NCI-H1105 treated with DMSO at 0.1 percent for 48 hours (cell line): ENCODE data around the gene IGF1R.
A peak's percentile ranks its signal among the peaks of the same experiment; 100 is the strongest.
"Not testable (repeated sequence)": the region's sequence is repeated elsewhere in the genome, so short reads cannot be mapped to it uniquely, and the experiment has no call there.

Experiments used
- DNase-seq: peaks from one replicate; lab custom pipeline; 2025; lab: John Stamatoyannopoulos, UW

IGF1R gene

DNA sequence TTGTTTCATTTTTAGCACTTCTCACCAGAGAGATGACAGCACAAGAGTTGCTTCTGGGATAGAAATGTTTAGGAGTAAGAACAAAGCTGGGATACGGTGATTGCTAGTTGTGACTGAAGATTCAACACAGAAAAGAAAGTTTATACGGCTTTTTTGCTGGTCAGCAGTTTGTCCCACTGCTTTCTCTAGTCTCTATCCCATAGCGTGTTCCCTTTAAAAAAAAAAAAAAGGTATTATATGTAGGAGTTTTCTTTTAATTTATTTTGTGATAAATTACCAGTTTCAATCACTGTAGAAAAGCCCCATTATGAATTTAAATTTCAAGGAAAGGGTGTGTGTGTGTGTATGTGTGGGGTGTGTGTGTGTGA, 311.3 kb downstream of the IGF1R start:
- no peak for DNase-seq

DNA sequence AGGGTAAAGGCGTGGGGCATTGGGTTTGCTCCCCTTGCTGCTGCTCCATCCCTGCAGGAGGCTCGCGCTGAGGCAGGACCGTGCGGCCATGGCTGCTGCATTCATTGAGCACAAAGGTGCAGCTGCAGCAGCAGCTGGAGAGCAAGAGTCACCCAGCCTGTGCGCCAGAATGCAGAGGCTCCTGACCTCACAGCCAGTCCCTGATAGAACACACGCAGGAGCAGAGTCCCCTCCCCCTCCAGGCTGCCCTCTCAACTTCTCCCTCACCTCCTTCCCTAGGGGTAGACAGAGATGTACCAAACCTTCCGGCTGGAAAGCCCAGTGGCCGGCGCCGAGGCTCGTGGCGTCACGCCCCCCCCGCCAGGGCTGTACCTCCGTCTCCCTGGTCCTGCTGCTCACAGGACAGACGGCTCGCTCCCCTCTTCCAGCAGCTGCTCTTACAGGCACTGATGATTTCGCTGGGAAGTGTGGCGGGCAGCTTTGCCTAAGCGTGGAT, 312.3 kb downstream of the IGF1R start:
- no peak for DNase-seq

DNA sequence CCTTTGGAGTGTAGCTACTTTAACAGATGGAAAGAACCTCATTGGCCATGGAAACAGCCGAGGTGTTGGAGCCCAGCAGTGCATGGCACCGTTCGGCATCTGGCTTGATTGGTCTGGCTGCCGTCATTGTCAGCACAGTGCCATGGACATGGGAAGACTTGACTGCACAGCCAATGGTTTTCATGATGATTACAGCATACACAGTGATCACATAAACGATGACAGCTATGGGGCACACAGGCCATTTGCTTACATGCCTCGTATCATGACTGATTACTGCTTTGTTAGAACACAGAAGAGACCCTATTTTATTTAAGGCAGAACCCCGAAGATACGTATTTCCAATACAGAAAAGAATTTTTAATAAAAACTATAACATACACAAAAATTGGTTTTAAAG, 315.1 kb downstream of the IGF1R start:
- DNase-seq, result no peak

DNA sequence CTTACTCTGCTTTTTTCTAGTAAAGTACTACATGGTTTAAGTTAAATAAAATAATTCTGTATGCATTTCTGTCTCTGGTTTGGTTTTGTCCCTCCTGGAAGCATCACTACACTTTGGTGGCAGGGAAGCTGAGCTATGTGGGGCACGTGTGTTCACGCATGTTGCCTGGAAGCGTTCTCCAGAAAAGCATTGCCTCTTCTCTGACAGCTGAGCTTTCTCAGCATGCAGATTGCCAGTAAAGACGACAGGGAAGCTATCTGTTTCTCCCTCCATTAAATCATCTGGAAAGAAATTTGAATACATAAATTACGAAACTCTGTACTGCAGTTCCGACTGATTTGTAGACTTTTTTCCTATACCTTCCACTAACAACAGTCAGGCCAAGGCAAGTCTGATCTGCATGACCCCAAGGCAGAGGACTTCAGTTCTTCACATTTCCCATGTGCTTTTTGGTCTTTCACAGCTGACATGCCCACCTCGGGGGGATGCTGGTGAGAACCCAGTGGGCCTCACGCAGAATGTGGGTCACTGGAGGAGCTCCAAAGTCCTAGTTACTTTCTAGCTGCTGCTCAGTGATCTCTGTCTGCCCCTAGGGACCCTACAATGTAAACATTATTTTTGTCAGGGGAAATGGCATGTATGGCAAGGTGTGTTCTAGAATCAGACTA, 316.3 kb downstream of the IGF1R start:
- DNase-seq, result no peak

DNA sequence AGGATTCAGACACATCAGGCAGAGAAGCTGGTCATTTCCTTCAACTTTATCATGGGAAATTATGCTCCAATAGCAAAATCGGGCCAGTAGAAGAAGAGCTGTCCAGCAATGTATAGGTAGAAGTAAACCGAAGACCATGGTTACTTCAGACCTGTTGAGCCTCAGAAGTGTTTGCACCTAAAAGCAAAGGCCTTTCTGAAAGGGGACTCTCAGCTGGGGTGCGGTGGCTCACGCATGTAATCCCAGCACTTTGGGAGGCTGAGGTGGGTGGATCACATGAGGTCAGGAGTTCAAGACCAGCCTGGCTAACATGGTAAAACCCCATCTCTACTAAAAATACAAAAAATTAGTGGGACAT, 316.8 kb downstream of the IGF1R start:
- DNase-seq, result not testable (repeated sequence)

DNA sequence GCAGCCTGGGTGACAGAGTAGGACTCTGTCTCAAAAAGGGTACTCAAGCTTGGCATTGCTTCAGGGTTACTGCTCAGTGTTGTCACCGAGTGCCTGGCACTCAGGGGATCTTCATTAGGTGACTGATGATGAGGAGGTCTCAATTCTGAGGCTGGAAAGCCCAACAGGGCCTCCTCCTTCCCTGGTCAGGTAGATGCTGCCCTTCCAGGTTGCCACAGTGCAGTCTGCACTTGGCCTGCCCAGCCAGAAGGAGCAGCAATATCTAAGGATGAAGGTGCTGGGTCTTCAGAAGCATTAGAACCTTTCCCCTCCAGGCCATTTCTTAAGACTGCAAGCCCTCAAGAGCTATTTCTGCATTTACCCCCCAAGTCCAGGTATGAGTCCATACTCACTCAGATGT, 317.3 kb downstream of the IGF1R start:
- no peak for DNase-seq

DNA sequence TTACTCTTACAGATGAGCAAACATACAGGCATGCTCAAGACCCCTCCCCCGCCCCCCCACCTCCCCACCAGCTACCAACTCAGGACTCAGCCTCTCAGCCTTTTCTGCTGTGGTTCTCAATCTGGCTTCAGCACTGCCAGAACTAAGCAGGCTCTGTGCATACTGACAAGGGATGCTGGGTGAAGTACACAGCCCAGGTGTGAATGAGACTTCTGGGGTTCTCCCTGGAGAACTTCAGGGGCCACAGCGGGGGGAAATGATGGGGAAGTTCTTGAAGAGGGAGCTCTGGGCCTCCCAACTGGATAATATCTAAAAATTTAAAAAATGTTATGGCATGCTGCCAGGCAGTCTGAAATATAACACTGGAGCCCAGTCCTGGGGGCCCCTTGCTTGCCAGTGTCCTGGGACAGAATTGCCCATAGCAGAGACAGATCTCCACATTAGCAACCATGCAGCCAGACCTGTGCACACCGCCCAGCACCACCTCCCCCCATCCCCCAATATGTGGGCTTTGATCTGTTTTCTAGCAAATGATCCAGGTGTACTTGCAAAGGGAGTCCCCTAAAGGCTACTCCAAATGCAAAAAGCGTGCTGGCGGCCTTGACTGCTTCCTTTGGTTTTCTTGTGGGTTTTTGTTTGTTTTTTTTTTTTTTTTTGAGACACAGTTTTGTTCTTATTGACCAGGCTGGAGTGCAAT, 317.9 kb downstream of the IGF1R start:
- DNase-seq, result no peak

DNA sequence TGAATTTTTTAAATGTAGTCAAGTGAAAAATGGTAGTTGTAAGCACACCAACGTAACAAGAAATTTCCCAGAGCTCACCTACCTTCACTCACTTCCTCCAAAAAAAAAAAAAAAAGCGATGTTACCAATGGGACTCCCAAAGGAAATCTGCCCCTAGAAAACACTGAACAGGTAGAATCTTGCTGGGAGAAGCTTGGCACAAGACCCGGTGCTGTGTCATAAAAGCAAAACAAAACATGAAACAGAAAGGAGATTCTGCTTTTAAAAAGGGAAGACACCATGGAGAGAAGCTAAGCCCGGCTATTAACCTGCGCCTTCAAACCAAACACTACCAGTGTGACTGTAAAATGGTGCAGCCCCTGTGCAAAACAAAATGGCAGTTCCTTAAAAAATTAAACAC, 318.8 kb downstream of the IGF1R start:
- no peak for DNase-seq

DNA sequence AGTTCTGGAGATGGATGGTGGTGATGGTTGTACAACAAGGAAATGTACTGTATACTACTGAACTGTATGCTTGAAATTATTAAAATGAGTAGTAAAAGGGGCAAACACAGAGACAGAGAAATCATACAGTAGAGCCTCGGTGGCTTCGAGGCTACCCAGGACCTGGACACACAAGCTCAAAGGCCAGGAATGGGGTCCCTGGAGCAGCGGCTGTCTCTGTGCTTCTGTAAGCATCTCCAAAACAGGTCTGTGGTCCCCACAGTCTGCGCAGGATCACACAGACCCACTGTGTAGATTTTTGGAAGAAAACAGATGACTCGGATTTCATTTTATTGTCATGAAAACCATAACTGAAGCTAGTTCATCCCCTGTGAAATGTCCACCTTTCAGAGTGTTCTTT, 319.6 kb downstream of the IGF1R start:
- DNase-seq, result no peak

DNA sequence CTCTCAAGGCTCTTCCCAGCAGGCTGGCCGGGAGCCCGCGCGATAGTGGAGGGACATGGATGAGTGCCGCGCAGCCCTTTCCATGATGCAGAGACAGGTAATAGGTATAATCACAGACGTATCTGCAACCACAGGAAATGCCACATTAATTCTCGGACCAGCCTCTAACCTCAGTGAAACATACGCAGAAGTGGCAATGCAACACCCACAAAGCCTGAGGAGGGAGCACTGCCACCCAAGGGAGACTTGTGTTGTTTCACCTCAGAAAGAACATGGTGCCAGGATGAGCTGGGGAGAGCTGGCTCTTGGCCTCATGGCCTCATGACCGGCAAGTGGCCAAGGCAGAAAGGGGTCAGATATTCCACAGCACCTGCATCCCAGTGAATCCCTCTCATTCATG, 320.2 kb downstream of the IGF1R start:
- DNase-seq, result no peak

DNA sequence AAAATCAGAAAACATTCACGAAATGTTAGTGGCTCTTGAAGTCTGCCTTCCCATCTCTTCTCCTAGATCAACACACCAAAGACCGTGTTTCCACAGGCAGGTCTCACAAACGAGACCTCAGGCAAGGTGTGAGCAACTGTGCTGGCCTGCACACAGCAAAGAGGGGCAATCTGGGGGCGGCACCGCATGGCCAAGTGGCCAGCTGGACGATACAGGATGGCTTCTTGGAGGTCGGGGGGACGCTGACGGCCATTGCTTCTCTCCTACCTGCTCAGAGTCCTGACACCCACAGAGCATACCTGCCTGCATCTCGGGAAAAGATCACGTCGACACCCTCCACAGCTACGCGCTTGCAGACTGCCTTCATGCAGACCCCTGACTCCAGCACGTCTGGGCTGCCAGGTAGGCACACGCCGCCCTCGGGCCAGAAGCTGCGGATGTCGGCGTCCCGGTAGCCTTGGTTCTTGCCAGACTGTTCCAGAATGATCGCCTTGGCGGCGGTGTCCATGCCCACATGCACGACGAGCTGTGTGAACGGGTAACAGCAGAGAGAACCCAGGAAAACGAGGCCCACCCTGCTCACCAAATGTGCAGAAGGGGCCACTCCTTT, 320.9 kb downstream of the IGF1R start:
- no peak for DNase-seq

DNA sequence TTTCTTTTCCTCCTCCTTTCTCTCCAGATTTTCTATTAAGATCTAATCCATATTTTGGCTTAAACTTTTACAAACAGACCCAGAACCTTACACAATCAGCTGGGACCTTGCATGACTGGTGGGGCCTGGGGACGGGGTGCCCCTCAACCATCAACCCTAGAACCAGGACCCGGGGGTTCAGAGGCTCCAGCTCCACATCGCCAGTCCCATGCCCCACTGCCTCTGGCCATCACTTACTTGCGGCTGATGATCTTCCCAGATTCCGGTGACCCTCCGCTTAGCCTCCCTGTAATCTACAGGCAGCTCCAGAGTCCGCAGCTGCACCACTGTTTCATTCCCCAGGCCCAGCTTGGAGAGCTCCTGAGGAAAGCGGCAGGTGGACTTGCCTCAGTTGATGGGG, 322.5 kb downstream of the IGF1R start:
- DNase-seq, result no peak

DNA sequence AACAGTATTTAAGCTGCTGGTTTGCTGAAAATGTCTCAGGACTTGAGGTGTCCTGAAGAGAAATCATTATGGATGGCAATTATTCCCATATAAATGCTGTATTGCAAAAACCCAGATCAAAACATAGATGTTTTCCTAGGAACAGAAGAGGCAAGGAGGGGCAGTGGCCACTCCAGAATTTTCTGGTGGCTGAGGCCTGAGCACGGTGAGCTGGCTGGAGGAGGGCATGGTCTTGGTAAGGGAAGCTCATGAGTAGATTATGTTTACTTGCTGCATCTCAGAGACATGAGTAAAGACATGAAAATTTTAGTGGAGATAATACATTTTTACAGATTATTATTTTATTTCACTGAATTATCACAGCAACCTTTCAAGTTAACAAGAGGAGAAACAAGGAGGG, 328.2 kb downstream of the IGF1R start:
- DNase-seq, result no peak

DNA sequence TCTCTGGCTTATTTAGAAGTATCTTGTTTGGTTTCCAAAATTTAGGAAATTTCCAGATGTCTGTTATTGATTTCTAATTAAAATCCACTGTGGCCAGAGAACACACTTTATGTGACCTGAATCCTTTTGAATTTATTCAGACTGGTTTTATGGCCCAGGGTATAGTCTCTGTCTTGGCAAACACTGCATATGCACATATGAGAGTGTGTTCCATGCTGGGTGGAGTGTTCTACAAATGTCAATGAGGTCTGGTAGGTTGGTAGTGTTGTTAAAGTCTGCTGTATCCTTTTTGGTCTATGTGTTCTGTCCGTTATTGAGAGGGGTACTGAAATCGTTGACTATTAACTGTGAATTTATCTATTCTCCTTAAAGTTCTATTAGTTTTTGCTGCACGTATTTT, 329.1 kb downstream of the IGF1R start:
- no peak for DNase-seq

DNA sequence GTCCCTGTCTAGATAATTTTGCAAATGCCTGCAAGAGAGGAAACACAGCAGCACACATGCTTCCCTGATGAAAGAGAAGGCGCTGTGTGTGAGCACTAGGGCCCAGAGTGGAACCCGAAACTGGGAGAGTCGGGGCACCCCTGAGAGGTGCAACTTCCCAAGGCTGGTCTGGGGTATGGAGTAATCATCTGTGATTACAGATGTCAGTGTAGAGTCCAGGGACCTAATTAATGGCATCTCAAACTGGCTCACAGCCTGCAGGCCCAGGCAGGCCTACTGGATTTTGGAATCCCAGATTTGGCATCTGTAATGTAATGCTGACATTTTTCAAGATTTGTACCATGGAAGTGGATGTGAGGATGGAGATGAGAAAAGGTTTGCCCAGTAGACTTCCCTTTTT, 329.8 kb downstream of the IGF1R start:
- DNase-seq, result peak; percentile 9

DNA sequence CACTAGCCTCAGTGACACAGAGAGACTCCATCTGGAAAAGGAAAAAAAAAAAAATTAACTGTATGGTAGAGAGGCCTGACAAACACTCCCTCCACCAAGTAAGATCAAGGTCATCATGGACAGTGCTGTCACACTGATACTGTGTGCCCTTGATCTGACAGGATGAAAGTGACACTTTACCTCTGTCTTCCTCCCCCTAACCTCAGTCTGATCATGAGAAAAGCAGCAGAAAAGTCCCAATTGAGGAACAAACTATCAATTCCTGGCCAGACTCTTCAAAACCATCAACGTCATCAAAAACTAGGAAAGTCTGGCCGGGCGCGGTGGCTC, 332.5 kb downstream of the IGF1R start:
- no peak for DNase-seq

DNA sequence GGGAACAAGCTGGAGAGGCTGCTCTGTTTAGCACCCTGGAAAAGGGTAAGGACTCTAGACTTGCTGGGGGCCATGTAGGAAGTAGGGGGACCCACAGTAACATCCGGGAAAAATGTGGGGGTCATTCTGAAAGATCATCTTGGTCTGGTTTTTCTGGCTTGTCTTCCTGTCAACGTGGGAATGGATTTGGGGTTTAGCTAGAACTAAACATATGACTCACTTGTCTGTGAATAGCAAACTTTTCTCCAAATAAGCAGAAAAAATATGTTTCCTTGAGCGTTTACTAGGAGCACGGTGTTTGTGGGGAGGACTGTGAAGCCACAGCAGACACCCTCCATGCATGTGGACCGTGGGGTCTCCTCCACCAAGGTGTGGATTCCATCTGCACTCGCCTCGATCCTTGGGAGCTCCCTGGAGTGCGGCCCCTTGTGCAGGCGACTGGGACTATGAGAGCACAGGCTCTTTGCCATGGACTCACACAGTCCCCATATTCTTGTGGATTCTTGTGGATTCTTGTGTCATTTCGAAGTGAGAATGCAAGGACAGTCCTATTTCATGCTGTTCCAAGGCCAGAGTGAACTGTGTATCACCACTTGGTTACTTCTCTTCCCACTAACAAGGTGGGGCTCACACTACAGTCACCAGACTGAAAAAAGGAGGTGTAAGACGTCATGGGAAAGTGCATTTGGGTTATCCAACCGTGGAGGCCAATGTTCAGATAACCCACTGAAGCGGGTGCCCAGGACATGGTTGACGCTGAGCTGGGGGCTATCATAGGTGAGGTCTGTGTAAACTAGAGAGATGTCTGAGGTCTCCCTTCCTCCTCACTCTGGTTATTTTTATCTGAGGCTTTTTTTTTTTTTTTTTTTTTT, 333.7 kb downstream of the IGF1R start:
- DNase-seq, result no peak

DNA sequence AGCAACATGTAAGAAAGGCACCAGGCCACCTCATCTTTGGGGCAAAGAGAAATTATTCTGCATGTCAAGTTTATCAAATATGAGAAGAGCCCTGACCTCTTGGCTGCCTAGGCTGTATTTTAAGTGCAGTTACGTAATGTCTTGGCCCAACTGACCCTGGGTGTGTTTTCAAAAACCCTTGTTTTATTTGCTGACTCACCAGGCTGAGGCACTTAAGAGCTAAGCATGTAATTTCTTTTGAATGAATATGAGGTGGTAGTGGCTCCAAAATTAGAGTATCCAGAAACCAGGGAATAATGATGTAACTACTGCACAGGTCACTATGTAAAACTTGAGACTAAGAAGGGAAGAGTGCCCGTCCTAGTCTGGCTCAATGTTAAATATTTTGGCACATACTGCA, 335.0 kb downstream of the IGF1R start:
- DNase-seq, result no peak

DNA sequence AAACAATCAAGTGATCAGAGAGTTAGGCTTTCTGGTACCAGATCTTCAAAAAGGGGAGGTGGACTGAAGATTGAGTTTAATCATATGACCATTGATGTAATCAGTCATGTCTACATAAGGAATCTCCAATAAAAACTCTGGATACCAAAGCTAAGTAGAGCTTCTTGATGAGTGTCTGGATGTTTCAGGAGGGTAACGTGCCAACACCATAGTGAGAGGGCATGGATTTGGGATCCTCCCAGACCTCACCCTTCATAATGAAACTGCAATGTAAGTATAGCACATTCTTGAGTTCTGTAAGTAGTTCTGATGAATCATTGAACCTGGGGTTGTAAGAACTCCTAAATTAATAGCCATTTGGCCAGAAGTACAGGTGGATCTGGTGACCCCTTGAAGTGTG, 337.9 kb downstream of the IGF1R start:
- DNase-seq, result no peak

DNA sequence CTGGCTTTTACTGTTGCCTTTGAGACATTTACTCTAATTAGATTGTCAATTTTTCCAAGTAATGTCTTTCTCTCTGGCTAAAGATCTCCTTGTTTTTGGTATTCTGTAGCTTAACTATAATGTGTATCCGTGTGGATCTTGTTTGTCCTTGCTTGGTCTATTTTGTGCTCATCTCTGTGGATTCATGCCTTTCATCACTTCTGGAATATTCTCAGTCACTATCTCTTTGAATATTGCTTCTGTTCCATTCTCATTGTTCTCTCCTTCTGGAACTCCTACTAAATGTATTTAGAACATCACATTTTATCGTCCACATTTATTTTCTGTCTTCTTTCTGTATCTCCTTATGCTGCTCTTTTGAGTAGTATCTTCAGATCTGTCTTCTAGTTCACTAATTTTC, 346.6 kb downstream of the IGF1R start:
- no peak for DNase-seq

DNA sequence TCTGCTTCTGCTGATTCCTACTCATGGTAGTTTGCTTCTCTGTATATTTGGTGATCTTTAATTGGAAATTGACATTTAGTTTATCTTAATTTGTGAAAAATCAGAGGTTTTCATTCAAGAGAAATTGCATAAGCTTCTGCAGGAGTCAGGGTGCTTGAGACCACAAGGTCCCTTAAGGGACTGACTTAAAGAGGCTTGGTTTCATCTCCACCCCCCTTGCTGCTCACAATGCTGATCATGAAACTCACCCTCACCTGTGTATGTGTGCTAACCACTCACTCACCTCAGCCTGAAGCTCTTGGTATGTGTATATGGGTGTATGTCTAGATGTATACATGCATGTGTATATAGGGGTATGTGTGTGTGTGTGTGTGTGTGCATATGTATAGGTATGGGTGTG, 347.8 kb downstream of the IGF1R start:
- no peak for DNase-seq

DNA sequence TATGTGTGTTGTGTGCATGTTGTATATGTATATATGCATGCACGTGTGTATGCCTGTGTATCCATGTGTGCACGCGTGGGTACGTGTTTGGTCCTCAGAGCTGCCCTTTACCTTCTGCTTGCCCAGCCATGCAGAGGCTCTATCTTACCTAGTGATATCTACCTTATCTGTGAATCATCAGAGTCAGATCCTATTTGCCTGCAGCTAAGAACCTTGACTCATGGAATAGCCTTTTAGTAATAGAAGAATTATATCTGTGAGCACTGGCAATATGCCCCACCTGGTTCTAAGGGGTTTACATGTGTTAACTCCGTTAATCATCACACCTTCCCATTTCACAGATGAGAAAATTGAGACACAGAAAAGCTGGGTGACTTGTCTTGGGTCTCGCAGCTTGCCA, 348.3 kb downstream of the IGF1R start:
- no peak for DNase-seq

DNA sequence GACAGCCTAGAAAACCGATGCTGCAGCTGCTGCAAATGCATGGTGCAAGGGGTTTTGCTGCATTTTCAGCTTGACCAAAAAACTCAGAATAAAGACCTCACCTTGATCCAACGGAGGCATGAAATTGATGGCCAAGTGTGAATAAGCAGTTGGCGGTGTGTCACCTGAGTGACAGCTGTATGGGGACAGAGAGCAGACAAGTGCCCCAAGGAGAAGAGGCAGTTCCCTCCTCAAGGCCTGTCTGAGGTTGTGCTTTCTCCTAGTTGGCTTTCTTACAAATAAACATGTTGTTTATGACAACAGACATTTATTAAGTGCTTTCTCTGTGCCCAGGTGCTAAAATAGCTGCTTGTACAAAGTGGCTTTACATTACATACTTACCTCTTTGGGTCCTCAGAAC, 349.0 kb downstream of the IGF1R start:
- no peak for DNase-seq
